ENCODE measurements around the gene FGF19. TPM values are rescaled to one million over a fixed set of nuclear protein-coding genes. Genes with fewer than 3 reads are reported as not detected.

Gene FGF19
- total RNA-seq, 6 experiments from 2014 or later: 0.18 TPM; not detected in 5

DNA sequence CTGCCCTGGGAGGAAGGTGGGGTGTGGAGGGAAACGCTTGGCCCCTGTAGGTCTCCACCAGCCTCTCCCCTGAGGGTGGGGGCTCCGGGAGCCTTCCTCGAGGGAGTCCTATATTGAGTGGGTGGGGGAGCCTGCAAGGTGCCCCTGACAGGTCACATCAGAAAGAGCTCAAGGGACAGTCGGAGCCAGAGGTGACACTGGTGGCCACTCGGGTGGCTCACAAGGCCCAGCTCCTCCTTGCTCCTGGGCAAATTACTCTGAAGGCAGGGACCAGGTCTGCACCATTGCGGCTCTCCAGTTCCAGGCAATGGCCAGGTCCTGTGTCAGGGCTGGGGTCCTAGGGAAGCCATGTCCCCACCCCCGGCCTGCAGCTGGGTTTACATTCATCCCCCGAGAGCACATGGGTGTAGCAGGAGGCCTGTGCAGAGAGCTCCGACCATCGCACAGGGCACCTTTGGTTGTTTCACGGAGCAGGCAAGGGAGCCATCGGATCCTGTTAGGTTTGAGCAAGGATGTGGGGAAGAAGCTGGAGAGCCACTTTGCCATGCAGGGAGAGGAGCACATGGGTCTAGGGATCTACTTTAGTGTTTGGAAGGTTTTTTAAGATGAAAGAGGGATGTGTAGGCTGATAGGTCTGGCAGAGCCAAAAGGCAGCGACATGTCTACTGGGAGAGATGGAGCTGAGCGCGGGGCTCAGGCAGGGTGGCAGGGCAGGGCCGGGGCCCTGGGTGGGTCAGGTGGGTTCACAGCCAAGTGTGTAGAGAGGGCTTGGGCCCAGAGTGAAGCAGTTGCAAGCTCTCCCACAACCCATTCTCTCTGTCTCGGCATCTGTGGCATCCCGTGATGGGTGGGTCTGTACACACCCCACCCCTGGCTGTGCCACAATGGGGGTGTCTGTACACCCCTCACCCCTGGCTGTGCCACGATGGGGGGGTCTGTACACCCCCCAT lies 48.1 kb downstream of the FGF19 start:
- ATAC-seq: peak in 1 of 4 donors; percentile 2
- Histone ChIP-seq H3K9me3 (no peaks in the 10 kb centered on the region), H3K27ac (no peak overlapping the region), H3K27me3 (no peaks in the 10 kb centered on the region), H3K4me1 (peaks cover 0 to 13% (median 0%) of the 10 kb centered on the region in 4 donors), H3K4me3 (no peak overlapping the region), H3K36me3 (peaks cover 0 to 29% (median 14%) of the 10 kb centered on the region in 4 donors)
- TF ChIP-seq CTCF (IDR thresholded peaks at IDR 0.05): no peak
- TF ChIP-seq POLR2A (IDR thresholded peaks at IDR 0.05): no peak
- intact Hi-C loops (cut with DNase I): loop anchor here in 1 of 2 donors (5.0 kb wide), 1 partner anchor 548 kb away; no protein-coding TSS in a partner anchor
- WGBS (ENCODE audit: insufficient coverage, low coverage, low lambda C conversion rate, missing lambda C conversion rate): 100% methylated on average over 4 of the region's 19 CpGs
- peak in 2 of 3 donors; percentile 19 to 44 for DNase-seq

GRCh38 chr11:69654660-69655478 lies 49.0 kb downstream of the FGF19 start:
- Histone ChIP-seq H3K4me1 (peaks cover 0 to 13% (median 0%) of the 10 kb centered on the region in 4 donors), H3K36me3 (peaks cover 0 to 37% (median 17%) of the 10 kb centered on the region in 4 donors), H3K27ac (no peak overlapping the region), H3K4me3 (no peak overlapping the region), H3K27me3 (no peaks in the 10 kb centered on the region), H3K9me3 (no peaks in the 10 kb centered on the region)
- 31% methylated on average over 9 of the region's 27 CpGs for WGBS (ENCODE audit: insufficient coverage, low coverage, low lambda C conversion rate, missing lambda C conversion rate)
- intact Hi-C loops (cut with DNase I): loop anchor here in 1 of 2 donors (5.0 kb wide), 1 partner anchor 548 kb away; no protein-coding TSS in a partner anchor
- TF ChIP-seq CTCF (IDR thresholded peaks at IDR 0.05) (no peak), POLR2A (IDR thresholded peaks at IDR 0.05) (no peak)
- ATAC-seq (peak; percentile 43 to 79 (median 66)), DNase-seq (peak; percentile 47 to 63 (median 61))

DNA sequence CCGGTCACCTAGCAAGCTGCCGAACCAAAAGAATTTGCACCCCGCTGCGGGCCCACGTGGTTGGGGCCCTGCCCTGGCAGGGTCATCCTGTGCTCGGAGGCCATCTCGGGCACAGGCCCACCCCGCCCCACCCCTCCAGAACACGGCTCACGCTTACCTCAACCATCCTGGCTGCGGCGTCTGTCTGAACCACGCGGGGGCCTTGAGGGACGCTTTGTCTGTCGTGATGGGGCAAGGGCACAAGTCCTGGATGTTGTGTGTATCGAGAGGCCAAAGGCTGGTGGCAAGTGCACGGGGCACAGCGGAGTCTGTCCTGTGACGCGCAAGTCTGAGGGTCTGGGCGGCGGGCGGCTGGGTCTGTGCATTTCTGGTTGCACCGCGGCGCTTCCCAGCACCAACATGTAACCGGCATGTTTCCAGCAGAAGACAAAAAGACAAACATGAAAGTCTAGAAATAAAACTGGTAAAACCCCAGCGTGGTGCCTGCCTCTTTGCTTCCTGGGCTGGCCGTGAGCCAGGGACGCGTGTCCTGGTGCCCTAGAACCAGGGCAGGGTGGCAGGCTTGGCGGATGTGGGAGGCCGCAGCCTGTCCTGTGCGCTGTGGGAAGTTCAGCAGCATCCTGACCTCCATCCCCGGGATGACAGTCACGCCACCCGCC lies 49.7 kb downstream of the FGF19 start:
- H3K9me3 ChIP-seq: no peaks in the 10 kb centered on the region
- intact Hi-C loops (cut with DNase I): no loop called here
- no peaks in the 10 kb centered on the region for H3K27me3 ChIP-seq
- TF ChIP-seq CTCF (IDR thresholded peaks at IDR 0.05): no peak
- no peak for TF ChIP-seq POLR2A (IDR thresholded peaks at IDR 0.05)
- peaks cover 0 to 13% (median 0%) of the 10 kb centered on the region in 4 donors for H3K4me1 ChIP-seq
- H3K4me3 ChIP-seq: no peak overlapping the region
- WGBS (ENCODE audit: insufficient coverage, low coverage, low lambda C conversion rate, missing lambda C conversion rate): 50% methylated on average over 12 of the region's 38 CpGs
- DNase-seq (peak; percentile 61 to 72 (median 63)), ATAC-seq (peak; percentile 44 to 69 (median 53))
- peaks cover 0 to 45% (median 19%) of the 10 kb centered on the region in 4 donors for H3K36me3 ChIP-seq
- H3K27ac ChIP-seq: no peak overlapping the region

DNA sequence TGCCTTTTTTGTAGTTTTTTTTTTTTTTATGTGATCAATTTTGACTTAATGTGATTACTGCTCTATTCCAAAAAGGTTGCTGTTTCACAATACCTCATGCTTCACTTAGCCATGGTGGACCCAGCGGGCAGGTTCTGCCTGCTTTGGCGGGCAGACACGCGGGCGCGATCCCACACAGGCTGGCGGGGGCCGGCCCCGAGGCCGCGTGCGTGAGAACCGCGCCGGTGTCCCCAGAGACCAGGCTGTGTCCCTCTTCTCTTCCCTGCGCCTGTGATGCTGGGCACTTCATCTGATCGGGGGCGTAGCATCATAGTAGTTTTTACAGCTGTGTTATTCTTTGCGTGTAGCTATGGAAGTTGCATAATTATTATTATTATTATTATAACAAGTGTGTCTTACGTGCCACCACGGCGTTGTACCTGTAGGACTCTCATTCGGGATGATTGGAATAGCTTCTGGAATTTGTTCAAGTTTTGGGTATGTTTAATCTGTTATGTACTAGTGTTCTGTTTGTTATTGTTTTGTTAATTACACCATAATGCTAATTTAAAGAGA lies 50.3 kb downstream of the FGF19 start:
- H3K36me3 ChIP-seq: peaks cover 0 to 51% (median 19%) of the 10 kb centered on the region in 4 donors
- no peak overlapping the region for H3K4me3 ChIP-seq
- intact Hi-C loops (cut with DNase I): no loop called here
- no peak overlapping the region for H3K27ac ChIP-seq
- H3K4me1 ChIP-seq: peaks cover 0 to 13% (median 0%) of the 10 kb centered on the region in 4 donors
- 88% methylated on average over 20 of the region's 23 CpGs for WGBS (ENCODE audit: insufficient coverage, low coverage, low lambda C conversion rate, missing lambda C conversion rate)
- TF ChIP-seq POLR2A (IDR thresholded peaks at IDR 0.05) (no peak), CTCF (IDR thresholded peaks at IDR 0.05) (no peak)
- DNase-seq (peak; percentile 17 to 42 (median 42)), ATAC-seq (no peak)
- no peaks in the 10 kb centered on the region for H3K9me3 ChIP-seq
- H3K27me3 ChIP-seq: no peaks in the 10 kb centered on the region

Measured in right lobe of liver (tissue), 6 donors.